GM04504 (cell line): Measurements from ENCODE around the gene TAF6L.
A peak's percentile ranks its signal among the peaks of the same experiment; 100 is the strongest.
"Not testable (repeated sequence)": the region's sequence is repeated elsewhere in the genome, so short reads cannot be mapped to it uniquely, and the experiment has no call there.

ENCODE experiments used
- DNase-seq: peaks from one replicate; pipeline ENCODE4 v3.0.0-alpha.2; 2012; ENCODE audit warnings: low read depth

Gene TAF6L

GRCh38 chr11:62755086-62755615 is 16.0 kb upstream of the TAF6L start:
- DNase-seq: no peak

GRCh38 chr11:62757846-62758788 is 13.1 kb upstream of the TAF6L start:
- DNase-seq: no peak

- not testable (repeated sequence) for DNase-seq
These were observed 10.3 kb upstream of the TAF6L start for GRCh38 chr11:62760867-62761227.

GRCh38 chr11:62770778-62771143 is 435 bp upstream of the TAF6L start:
- no peak for DNase-seq

- DNase-seq: no peak
These were observed 3.2 kb downstream of the TAF6L start for GRCh38 chr11:62774407-62774806.

- no peak for DNase-seq
These were observed 4.5 kb downstream of the TAF6L start for GRCh38 chr11:62775646-62776045.

GRCh38 chr11:62777389-62777788 is 6.2 kb downstream of the TAF6L start:
- no peak for DNase-seq

- DNase-seq: no peak
These were observed 7.2 kb downstream of the TAF6L start for GRCh38 chr11:62778441-62778840.

GRCh38 chr11:62782753-62783152 is 11.6 kb downstream of the TAF6L start:
- no peak for DNase-seq

GRCh38 chr11:62786318-62787004 is 15.3 kb downstream of the TAF6L start:
- DNase-seq: peak; percentile 69

- DNase-seq: peak; percentile 94
These were observed 16.0 kb downstream of the TAF6L start, which contains the start of gene TMEM179B for GRCh38 chr11:62787005-62787759. TSS of gene TMEM179B (plus strand) at chr11:62787402. CDS start at chr11:62787432, 30 bp downstream.

- DNase-seq: no peak
These were observed 17.8 kb downstream of the TAF6L start for GRCh38 chr11:62788991-62789390.

GRCh38 chr11:62789576-62789975 is 18.4 kb downstream of the TAF6L start:
- DNase-seq: no peak

- peak; percentile 54 for DNase-seq
These were observed 20.5 kb downstream of the TAF6L start, which contains the start of gene TMEM223 for GRCh38 chr11:62791501-62792201. TSS of gene TMEM223 (minus strand) at chr11:62792006. CDS start at chr11:62791994, 12 bp downstream.

GRCh38 chr11:62792202-62792575 is 21.0 kb downstream of the TAF6L start:
- no peak for DNase-seq

GRCh38 chr11:62794201-62794775 is 23.1 kb downstream of the TAF6L start:
- no peak for DNase-seq

GRCh38 chr11:62796281-62796680 is 25.1 kb downstream of the TAF6L start:
- DNase-seq: no peak

- no peak for DNase-seq
These were observed 28.3 kb downstream of the TAF6L start for GRCh38 chr11:62799486-62799885.

GRCh38 chr11:62801071-62801470 is 29.9 kb downstream of the TAF6L start:
- no peak for DNase-seq

- peak; percentile 19 for DNase-seq
These were observed 33.3 kb downstream of the TAF6L start for GRCh38 chr11:62804310-62805075.
